Prostate gland (tissue), 2 donors: ENCODE measurements around the gene NR2C2AP.

Experiments
- CTCF ChIP-seq, 4 experiments: fragments of 200-600 bp in 2 of 4; fragments of 450-650 bp in 2 of 4; sonication (generic) in 2 of 4; IDR thresholded peaks; 1 replicate in 3 of 4; 2 replicates in 1 of 4; pipeline ENCODE4 v1.5.1; 2016 to 2019; ENCODE audit warnings: antibody characterized with exemption in 4 of 4, mild to moderate bottlenecking in 2 of 4, moderate library complexity in 2 of 4
- POLR2A ChIP-seq: fragments of 450-650 bp; IDR thresholded peaks from one replicate; pipeline ENCODE4 v1.6.1; 2016; ENCODE audit warnings: antibody characterized with exemption, mild to moderate bottlenecking
- POLR2AphosphoS5 ChIP-seq: sonication (generic); formaldehyde crosslinking; IDR thresholded peaks from one replicate; pipeline ENCODE4 v1.6.1; 2017; ENCODE audit warnings: antibody characterized with exemption

GRCh38 chr19:19236173-19236572 lies 33.0 kb upstream of the NR2C2AP start:
- TF ChIP-seq CTCF (IDR thresholded peaks at IDR 0.05) = no peak
- no peak for TF ChIP-seq POLR2A
- no peak for TF ChIP-seq POLR2AphosphoS5
